HG02884 (cell line): Measurements from ENCODE around the gene TBC1D19.
"Not testable (repeated sequence)": the region's sequence is repeated elsewhere in the genome, so short reads cannot be mapped to it uniquely, and the experiment has no call there.

Experiments used
- ATAC-seq: cut with Tn5 transposase; IDR thresholded peaks from one replicate; pipeline ENCODE4 v1.9.1; 2021; ENCODE audit warnings: mild to moderate bottlenecking, moderate library complexity; ENCODE audit not compliant: unreplicated experiment

The TBC1D19 gene, protein sequence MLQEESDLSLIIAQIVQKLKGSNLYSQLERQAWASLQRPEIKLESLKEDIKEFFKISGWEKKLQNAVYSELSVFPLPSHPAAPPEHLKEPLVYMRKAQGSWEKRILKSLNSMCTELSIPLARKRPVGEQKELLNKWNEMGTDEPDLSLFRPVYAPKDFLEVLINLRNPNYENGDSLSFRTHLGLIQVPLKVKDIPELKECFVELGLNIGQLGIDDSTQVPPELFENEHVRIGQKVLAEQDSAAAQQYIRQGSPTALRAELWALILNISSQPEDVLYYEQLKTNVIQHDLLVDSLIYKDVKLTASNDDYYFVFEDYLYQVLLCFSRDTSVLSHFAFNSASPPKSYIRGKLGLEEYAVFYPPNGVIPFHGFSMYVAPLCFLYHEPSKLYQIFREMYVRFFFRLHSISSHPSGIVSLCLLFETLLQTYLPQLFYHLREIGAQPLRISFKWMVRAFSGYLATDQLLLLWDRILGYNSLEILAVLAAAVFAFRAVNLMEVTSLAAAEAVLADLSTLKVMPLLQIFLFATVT

DNA sequence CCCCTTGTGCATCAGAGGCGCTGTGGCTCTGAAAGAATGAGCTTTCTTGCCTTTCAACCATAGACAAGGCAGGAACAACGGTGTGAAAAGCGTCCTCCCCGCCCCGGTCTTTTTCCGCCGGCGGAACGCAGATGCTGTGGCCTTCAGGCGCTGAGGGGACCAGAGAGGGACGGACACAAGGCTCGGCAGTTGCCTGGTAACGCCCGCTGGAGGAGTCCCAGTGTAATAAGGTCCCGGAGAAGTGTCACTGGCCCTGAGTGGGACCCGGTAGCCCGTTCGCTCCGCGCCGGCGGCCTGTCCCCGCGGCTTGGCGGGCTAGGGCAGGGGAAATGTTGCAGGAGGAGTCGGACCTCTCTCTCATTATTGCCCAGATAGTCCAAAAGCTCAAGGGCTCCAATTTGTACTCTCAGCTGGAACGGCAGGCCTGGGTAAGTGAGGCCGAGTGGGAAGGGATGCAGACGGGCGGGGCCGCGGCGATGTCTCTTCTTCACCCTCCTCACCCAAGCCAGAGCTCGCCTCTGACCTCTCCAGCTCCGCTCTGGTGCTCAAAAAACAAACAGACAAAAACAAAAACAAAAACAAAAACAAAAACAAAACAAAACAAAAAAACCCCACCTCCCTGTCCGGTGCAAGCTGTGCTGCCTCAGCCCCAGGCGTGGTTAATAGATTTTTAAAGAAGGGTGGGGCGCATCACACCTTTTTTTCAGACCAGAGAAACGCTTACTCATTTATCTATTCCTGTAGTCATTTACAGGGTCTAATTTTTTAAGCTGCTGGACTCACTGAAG lies at the start of gene TBC1D19:
Gene TBC1D19, plus strand, starts transcription at position 220 of the 788 bp plus-strand sequence. Its CDS starts 110 bp downstream, at position 330.
- ATAC-seq: peak; percentile 100

DNA sequence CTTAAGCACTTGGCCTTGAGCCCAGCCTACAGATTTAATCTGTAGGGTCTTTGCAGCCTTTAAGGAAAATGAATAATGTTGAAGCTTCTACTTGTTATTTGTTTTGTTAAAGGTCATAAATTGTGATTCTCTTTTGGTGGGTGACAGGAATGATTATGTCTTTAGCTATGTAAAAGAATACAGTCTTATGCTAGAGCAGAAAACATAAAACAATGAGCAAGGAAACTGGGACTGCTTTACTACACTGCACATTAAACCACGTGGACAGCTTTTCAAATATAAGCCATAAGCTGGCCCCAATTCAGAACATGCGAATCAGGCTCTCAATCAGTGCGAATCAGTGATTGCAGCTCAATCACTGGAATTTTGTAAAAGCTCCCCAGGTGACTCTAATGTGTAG lies 40.9 kb upstream of the TBC1D19 start:
- no peak for ATAC-seq

DNA sequence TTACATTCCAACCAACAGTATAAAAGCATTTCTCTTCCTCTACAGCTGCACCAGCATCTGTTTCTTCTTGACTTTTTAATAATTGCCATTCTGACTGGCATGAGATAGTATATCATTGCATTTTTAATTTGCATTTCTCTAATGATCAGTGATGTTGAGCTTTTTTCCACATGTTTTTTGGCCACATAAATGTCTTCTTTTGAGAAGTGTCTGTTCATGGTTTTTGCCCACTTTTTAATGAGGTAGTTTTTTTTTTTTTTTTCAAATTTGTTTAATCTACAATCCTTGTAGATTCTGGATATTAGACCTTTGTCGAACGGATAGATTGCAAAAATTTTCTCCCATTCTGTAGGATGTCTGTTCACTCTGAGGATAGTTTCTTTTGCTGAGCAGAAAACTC lies 39.5 kb upstream of the TBC1D19 start:
- ATAC-seq: no peak

DNA sequence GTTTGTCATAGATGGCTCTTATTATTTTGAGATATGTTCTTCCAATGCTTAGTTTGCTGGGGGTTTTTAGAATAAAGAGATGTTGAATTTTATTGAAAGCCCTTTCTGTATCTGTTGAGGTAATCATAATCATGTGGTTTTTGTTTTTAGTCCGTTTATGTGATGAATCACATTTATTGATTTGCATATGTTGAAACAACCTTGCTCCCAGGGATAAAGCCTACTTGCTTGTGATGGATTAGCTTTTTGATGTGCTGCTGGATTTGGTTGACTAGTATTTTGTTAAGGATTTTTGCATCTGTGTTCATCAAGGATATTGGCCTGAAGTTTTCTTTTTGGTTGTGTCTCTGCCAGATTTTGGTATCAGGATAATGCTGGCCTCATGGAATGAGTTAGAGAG lies 35.5 kb upstream of the TBC1D19 start:
- ATAC-seq: not testable (repeated sequence)

DNA sequence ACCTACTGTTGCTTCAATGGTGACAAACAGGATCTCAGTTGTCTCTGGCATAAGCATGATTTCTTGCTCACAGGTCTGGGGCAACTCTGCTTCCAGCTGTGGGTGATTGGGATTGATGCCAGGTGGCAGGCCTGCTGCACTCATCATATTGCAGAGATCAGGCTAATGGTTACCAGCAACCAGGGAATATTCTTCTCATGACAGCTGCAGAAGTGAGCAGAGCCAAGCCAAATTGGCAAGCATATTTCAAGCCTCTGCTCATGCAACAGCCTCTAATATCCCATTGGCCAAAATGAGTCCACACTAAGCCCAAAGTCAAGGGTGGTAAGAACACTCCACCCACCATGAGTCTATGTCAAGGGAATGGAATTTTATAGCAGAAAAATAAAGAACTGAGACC lies 26.7 kb upstream of the TBC1D19 start:
- no peak for ATAC-seq

DNA sequence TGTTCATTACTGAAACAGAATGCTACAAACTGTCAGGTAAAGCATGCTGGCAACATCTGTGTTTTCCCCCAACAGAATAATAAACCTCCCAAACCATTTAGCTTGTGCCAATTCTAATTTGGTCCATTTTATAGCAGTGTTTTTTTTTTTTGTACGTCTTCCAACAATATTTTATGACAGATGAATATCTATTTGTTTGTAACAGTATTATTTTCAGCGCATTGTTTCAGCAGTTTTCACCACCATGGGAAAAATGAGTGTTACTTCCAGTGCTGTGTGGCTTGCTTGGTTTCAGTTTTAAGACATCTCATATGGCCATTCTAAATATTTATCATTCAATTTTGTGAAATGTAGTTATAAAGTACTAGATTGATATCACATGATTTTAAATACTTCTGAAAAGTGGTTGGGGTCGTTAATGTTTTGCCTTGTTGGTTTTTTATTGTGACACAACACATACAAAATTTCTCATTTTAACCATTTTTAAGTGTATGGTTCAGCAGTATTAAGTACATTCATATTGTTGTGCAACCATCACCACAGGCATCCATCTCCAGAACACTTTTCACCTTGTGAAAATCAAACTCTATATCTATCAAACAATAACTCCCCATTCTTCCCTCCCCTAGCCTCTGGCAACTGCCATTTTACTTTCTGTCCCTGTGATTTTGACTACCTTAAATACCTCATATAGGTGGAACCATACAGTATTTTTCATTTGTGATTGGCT lies 25.6 kb upstream of the TBC1D19 start:
- no peak for ATAC-seq

DNA sequence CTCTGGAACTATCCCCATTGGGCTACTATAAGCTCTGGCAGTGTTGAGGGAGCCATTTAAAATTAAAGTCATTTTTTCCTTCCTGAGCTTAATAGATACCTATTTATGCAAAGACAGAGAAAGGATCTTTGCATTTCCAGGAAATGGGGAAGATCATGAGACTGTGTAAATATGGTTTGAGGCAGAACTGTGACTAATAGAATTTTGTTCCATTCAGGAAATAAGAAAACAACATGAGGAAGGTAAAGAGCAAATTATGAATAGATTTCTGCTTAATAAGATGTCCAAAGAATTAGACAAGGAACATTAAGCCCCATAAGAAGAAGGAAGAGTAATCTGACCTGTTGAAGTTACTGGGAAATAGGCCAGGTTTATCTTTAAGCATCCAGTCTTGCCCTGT lies 17.8 kb upstream of the TBC1D19 start:
- no peak for ATAC-seq

DNA sequence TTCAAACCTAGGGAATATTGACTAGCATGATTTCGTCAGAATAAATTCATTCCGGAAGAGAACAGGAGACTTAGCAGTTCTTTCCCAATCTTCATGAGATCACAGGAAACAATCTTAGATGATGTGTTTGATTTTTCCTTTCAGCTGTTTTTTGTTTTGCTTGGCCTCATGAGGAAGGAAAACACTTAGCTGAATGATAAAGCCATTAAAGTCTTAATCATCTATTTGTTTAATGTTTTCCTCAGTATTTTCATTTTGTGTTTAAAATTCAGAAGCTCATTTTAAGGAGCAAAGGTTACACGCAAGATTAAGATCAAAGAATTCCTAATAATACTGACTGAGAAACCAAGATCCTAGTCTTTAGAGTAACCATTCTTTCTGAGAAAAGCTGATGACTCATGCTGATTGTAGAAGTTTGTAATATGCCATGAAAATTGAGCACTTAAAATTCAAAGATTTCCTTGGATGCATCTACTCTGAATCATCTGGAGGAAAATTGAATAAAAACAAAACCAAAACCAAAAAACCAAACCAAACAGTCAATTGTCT lies 15.4 kb upstream of the TBC1D19 start:
- no peak for ATAC-seq

DNA sequence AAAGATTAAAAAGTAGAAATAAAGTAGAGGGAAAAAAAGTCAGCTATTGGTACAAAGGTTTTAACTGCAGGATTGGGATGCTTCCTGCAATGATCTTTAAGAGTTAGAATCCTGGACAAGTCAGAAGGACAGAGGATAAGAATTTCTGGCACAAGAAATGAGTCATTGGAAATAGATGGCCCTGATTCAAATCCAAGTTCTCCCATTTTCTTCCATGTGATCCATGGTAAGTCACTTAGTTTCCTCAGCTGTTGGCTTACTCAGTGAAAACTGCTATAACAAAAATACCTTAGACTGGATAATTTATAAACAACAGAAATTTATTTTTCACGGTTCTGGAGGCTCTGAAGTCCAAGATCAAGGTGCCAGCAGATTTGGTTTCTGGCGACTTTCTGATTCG lies 13.3 kb upstream of the TBC1D19 start:
- no peak for ATAC-seq

DNA sequence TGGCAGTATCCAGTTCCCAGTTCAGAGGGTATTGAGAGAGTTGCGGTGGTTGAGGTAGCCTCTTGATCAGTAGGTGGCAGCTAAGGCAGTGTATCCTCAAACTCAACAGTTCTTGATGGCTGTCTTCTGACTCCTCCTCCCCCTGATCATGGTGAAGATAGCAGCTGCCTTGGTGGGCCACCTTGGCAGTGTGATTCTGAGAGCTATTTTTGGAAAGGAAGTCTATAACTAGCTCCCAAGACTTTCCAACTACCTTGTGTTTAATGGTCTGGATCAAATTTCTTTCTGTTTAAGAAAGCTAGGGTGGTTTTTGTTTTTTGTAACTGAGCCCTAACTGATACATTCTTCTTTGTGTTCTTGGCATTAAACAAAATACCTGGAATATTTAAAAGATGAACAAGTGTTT lies 10.5 kb upstream of the TBC1D19 start:
- no peak for ATAC-seq

DNA sequence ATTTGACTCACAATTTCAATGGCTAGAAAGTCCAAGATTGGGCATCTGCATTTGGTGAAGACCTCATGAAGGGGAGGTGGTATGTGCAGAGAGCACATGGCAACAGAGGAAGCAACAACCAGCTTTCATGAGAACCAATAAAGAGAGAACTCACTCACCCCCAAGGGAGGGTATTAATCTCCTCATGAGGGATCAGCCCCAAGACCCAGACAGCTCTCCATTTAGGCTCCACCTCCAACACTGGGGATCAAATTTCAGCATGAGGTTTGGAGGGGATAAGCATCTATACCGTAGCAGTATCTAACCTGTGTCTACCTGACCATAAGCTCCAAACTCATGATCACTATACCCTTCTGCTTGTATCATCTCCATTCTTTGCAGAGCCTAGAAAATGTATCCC lies 9.3 kb upstream of the TBC1D19 start:
- no peak for ATAC-seq

DNA sequence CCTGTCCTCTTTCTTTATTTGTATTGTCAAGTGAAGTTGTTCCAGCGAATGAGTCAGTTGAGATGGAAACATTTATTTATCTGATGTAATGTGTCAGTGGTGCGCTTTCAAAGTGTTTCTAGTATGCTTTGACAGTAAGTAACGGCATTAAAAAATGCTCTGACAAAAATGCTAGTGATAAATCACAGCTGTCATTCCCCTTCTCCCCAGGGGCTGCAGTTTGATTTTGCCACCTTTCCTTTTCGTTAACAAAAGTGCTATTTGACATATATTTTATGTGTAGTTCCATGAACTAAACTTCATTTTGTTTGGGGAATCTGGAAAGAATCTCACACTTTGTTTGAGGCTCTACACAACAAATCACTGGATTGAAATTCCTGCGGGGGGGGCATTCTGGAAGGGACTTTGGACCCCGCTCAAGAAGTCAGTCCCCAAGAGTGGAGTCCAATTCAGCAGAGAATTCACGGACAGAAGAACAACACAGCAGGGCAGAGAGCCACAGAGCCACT lies 7.6 kb upstream of the TBC1D19 start:
- ATAC-seq: no peak

DNA sequence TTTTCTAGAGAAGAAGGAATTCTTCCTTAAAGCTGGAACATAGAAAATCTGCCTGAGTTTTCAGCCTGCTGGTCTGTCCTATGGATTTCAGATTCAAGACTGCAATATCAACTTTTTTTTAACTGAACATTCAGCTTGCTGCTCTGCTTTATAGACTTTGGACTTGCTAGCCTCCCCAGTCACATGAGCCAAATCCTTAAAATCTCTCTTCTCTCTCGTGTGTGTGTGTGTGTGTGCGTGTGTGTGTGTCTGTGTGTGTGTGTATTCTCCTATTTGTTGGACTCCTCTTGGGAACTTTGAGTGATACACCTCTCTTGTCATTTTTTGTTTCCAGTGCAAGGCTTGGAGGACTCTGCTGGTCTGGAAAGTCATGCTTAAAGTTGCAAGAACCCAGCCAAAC lies 6.8 kb upstream of the TBC1D19 start:
- no peak for ATAC-seq

DNA sequence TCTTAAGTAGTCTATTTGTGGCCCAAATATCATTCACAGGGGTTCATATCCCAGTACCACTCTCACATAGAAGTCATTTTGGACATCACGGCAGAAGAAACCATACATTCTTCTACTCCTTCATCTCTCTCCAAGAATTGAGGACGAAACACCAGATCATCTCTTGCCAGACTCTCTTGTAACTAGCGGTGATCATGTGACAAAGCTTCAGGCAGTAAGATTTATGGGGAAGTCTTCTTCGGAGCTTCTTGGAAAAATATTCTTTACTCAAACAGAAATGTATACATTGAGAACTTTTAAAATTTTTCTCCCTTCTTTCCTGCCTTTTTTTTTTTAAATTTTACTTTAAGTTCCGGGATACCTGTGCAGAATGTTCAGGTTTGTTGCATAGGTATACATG lies 4.7 kb upstream of the TBC1D19 start:
- ATAC-seq: no peak

DNA sequence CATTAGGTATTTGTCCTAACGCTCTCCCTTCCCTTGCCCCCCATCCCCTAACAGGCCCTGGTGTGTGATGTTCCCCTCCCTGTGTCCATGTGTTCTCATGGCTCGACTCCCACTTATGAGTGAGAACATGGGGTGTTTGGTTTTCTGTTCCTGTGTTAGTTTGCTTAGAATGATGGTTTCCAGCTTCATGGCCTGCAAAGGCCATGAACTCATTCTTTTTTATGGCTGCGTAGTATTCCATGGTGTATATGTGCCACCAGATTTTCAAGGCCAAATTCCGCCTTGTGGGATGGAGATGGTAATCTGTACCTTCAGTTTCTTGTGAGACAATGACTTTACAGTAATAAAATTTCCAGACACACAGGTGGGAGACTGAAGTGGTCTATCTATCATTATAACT lies 2.5 kb upstream of the TBC1D19 start:
- ATAC-seq: not testable (repeated sequence)

DNA sequence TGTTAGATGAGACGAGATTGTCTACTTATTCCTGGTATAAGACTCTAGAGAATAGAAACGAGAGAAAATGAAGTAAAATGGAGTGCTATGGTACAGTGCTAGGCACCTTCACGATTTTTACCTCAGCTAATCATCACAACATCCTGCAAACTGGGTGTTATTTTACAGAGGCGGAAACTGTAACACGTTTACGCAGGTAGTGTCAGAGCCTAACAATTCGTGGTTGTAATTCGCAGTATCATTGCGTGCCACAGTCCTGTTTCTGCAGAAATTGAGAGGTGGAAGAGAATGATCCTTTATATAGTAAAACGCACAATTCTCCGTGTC lies 383 bp upstream of the TBC1D19 start:
- peak; percentile 63 for ATAC-seq

DNA sequence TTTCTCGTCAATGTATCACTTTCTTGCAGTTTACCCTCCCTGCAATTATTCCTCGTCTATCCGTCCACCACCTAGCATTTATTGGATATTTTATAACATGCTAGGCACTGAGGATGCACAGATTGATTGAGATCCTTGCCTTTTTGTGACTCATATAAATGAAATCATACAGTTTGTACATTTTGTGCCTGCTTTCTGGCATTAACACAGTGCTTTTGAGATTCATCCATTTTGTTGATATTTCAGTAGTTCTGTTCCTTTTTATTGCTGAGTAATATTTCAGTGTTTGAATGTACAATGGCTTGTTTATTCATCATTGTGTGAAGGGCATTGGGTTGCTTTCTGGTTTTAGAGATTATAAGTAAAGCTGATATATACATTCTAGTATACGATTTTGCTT lies 841 bp downstream of the TBC1D19 start:
- no peak for ATAC-seq

DNA sequence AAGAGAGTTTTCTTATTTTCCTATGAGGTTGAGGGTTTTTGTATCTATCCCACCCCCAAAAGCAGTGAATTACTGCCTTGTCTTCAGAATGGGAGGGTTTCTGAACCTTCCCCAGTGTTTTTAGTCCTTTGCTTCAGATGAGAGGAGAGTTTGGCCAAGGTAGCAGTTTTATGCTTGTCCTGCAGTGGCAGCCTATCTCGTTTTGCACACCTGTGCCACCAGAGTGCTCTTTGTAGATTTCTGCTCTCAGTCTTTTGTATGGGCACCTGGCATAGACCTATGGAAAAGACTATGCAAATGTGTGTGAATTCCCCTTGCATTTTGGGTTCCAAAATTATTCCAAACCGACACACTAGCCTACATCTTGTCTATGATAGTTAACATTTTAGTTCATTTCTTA lies 5.8 kb downstream of the TBC1D19 start:
- ATAC-seq: no peak

DNA sequence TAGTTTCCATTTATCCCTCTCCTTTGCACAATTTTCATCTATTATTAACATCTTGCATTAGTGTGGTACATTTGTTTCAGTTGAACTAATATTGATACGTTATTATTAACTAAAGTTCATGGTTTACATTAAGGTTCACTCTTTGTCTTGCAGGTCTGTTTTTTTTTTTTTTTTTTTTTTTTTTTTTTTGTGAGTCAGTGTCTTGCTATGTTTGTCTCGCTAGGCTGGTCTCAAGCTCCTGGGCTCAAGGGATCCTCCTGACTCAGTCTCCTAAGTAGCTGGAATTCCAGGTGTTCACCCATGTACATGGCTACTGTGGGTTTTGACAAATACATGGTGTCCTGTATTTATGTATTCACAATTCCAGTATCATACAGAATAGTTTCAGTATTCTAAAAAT lies 6.8 kb downstream of the TBC1D19 start:
- no peak for ATAC-seq

DNA sequence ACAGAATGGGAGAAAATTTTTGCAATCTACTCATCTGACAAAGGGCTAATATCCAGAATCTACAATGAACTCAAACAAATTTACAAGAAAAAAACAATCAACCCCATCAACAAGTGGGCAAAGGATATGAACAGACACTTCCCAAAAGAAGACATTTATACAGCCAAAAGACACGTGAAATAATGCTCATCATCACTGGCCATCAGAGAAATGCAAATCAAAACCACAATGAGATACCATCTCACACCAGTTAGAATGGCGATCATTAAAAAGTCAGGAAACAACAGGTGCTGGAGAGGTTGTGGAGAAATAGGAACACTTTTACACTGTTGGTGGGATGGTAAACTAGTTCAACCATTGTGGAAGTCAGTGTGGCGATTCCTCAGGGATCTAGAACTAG lies 9.7 kb downstream of the TBC1D19 start:
- ATAC-seq: not testable (repeated sequence)

DNA sequence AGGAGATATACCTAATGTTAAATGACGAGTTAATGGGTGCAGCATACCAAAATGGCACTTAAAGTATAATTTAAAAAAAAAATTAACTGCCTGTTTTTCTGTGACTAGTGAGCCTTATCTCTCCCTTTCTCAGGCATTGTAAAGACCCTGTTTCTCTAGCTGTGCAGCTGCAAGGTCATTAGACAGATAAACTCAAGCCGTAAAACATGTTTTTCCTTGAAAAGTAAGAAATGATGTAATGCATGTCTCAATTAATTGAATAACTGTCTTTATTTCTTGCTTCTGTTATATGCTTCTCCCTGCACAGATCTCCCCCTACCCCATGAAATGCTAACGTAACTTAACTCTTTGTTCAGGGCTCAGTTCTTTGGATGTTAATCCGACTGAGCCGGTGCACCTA lies 10.5 kb downstream of the TBC1D19 start:
- no peak for ATAC-seq
